K562 (cell line): ENCODE data around the gene TMEM39B. TPM values are rescaled to one million over a fixed set of nuclear protein-coding genes. Genes with fewer than 3 reads are reported as not detected.

ENCODE experiments used
- ATAC-seq: fragments of 200-7000 bp; cut with Tn5 transposase; 3 replicates; pipeline ENCODE4 v1.9.1; 2020; ENCODE audit warnings: moderate library complexity
- BruUV-seq: library from RNA; stranded (reverse); fragments of 400-500 nt; replicated peaks from 2 replicates; lab custom pipeline; 2021; lab: Mats Ljungman, UMichigan
- CTCF ChIA-PET: fragments of 300-600 bp; formaldehyde crosslinking; extraction: SDS; loops from one replicate; lab custom pipeline; 2021; ENCODE audit warnings: low intra/inter-chr PET ratio; lab: Yijun Ruan, JAX
- POLR2A ChIA-PET: fragments of 300-600, 350-650 bp; sonication (Branson Sonifier 250); formaldehyde crosslinking; extraction: SDS; loops from one replicate; lab custom pipeline; 2021; ENCODE audit warnings: antibody characterized with exemption, inconsistent platforms; lab: Yijun Ruan, JAX
- DNase-seq, 4 experiments: peaks; one replicate each; pipeline versions ENCODE4 v3.0.0 to v3.0.0-alpha.2; 2011 to 2018; ENCODE audit warnings: low spot score in 3 of 4, mixed read lengths in 3 of 4; ENCODE audit errors: extremely low read depth in 1 of 4
- FAIRE-seq: peaks from 2 replicates; lab custom pipeline; 2011; peaks lifted over from hg19 to GRCh38; lab: Jason Lieb, UNC
- H2AFZ ChIP-seq: 2 replicates; pipeline ENCODE4 v1.6.0; 2011; ENCODE audit warnings: low read depth, low read length, control low read depth, inconsistent platforms
- H3K27ac ChIP-seq: fragments of 200-600 bp; 3 replicates; pipeline ENCODE4 v1.8.0; 2011; ENCODE audit warnings: low read depth, mild to moderate bottlenecking, control low read depth, inconsistent platforms, low read length, moderate library complexity, mixed read lengths; ENCODE audit errors: extremely low read depth
- H3K27me3 ChIP-seq, 2 experiments: fragments of 300-600 bp in 1 of 2; 2 replicates in 1 of 2; 3 replicates in 1 of 2; pipeline versions ENCODE4 v1.6.0 to v1.8.0; 2011; ENCODE audit warnings: inconsistent platforms in 2 of 2, low read length in 2 of 2, mild to moderate bottlenecking in 1 of 2, mixed read lengths in 1 of 2, moderate library complexity in 1 of 2; ENCODE audit not compliant: control insufficient read depth in 2 of 2, insufficient read depth in 2 of 2
- H3K36me3 ChIP-seq: fragments of 300-600 bp; 3 replicates; pipeline ENCODE4 v1.8.0; 2011; ENCODE audit warnings: mild to moderate bottlenecking, low read length, inconsistent platforms; ENCODE audit not compliant: control insufficient read depth, insufficient read depth
- H3K4me1 ChIP-seq, 2 experiments: fragments of 200-600 bp in 1 of 2; replicated peaks in 1 of 2; 2 replicates in 1 of 2; 3 replicates in 1 of 2; pipeline versions ENCODE4 v1.5.1 to v1.8.0; 2011; ENCODE audit warnings: inconsistent platforms in 2 of 2, low read length in 2 of 2, mild to moderate bottlenecking in 1 of 2, mixed read lengths in 1 of 2, moderate library complexity in 1 of 2; ENCODE audit not compliant: control insufficient read depth in 2 of 2, insufficient read depth in 2 of 2
- H3K4me2 ChIP-seq: 2 replicates; pipeline ENCODE4 v1.6.1; 2011; ENCODE audit warnings: low read length, control low read depth, inconsistent platforms, mixed read lengths; ENCODE audit not compliant: insufficient read depth
- H3K4me3 ChIP-seq: fragments of 200-600 bp; sonication (generic), shearing (Covaris generic); 2 replicates; pipeline ENCODE4 v1.5.1; 2016; ENCODE audit warnings: control low read depth, inconsistent platforms
- H3K79me2 ChIP-seq: fragments of 200-600 bp; 3 replicates; pipeline ENCODE4 v1.8.0; 2011; ENCODE audit warnings: low read length, inconsistent platforms; ENCODE audit not compliant: control insufficient read depth, insufficient read depth
- H3K9ac ChIP-seq, 2 experiments: 2 replicates each; pipeline versions ENCODE4 v1.6.0 to v1.6.1; 2011; ENCODE audit warnings: low read depth in 2 of 2, low read length in 2 of 2, control low read depth in 1 of 2, inconsistent platforms in 1 of 2, mild to moderate bottlenecking in 1 of 2, mixed read lengths in 1 of 2; ENCODE audit not compliant: insufficient read depth in 1 of 2
- H3K9me1 ChIP-seq: one replicate; pipeline ENCODE4 v1.6.0; 2011; ENCODE audit warnings: inconsistent platforms, mild to moderate bottlenecking, low read length, moderate library complexity; ENCODE audit not compliant: control insufficient read depth, insufficient read depth
- H3K9me3 ChIP-seq: replicated peaks from 2 replicates; pipeline ENCODE4 v1.5.1; 2011; ENCODE audit warnings: low read depth, low read length, inconsistent platforms; ENCODE audit not compliant: control insufficient read depth, insufficient read depth
- H4K20me1 ChIP-seq: replicated peaks from 2 replicates; pipeline ENCODE4 v1.6.1; 2011; ENCODE audit warnings: low read length, inconsistent platforms, mixed read lengths; ENCODE audit not compliant: control insufficient read depth, insufficient read depth
- ARID1B ChIP-seq: fragments of 450-650 bp; IDR thresholded peaks from 2 replicates; pipeline ENCODE4 v1.6.1; 2016; ENCODE audit warnings: antibody characterized with exemption, mild to moderate bottlenecking, inconsistent platforms
- DPF2 ChIP-seq: fragments of 450-650 bp; IDR thresholded peaks from 2 replicates; pipeline ENCODE4 v1.6.1; 2016
- EP300 ChIP-seq: IDR thresholded peaks from 2 replicates; pipeline ENCODE4 v1.6.1; 2012; ENCODE audit warnings: low read length, improper control_type of control experiment
- ETS1 ChIP-seq: conservative IDR thresholded peaks from 2 replicates; pipeline ENCODE4 v1.6.1; 2011; ENCODE audit warnings: low read depth, mild to moderate bottlenecking, low read length; ENCODE audit not compliant: control insufficient read depth
- HDGF ChIP-seq: fragments of 450-650 bp; IDR thresholded peaks from 2 replicates; pipeline ENCODE4 v1.6.1; 2016
- JUND ChIP-seq, 2 experiments: IDR thresholded peaks; 2 replicates in 1 of 2; 3 replicates in 1 of 2; pipeline ENCODE4 v1.6.1; 2011; ENCODE audit warnings: borderline replicate concordance in 2 of 2, low read depth in 2 of 2, low read length in 2 of 2, improper control_type of control experiment in 1 of 2, missing biosample characterization in 1 of 2, missing genetic modification characterization in 1 of 2, missing genetic modification reagents in 1 of 2
- MAZ ChIP-seq, 2 experiments: fragments of 450-650 bp in 1 of 2; sonication (generic) in 1 of 2; formaldehyde crosslinking; IDR thresholded peaks in 1 of 2; conservative IDR thresholded peaks in 1 of 2; 2 replicates each; pipeline versions ENCODE4 v1.4.0 to v1.5.0; 2020; ENCODE audit warnings: mild to moderate bottlenecking in 1 of 2, missing genetic modification reagents in 1 of 2
- MTA2 ChIP-seq: fragments of 450-650 bp; IDR thresholded peaks from 2 replicates; pipeline ENCODE4 v1.6.1; 2016; ENCODE audit warnings: low read depth
- RUNX1 ChIP-seq: sonication (generic); IDR thresholded peaks from 2 replicates; pipeline ENCODE4 v1.6.1; 2016; ENCODE audit warnings: antibody characterized with exemption, low read depth
- SPI1 ChIP-seq: IDR thresholded peaks from 2 replicates; pipeline ENCODE4 v1.6.1; 2011; ENCODE audit warnings: low read depth, low read length, control low read depth, borderline replicate concordance
- STAG1 ChIP-seq: sonication (generic); formaldehyde crosslinking; IDR thresholded peaks from 2 replicates; pipeline ENCODE4 v1.5.0; 2020; ENCODE audit warnings: missing genetic modification reagents, borderline replicate concordance
- STAT5B ChIP-seq: fragments of 250-450 bp; sonication (Bioruptor Pico); IDR thresholded peaks from 2 replicates; pipeline ENCODE4 v1.8.0; 2021; ENCODE audit warnings: mild to moderate bottlenecking, inconsistent platforms
- TBP ChIP-seq: optimal IDR thresholded peaks from 2 replicates; pipeline ENCODE3; 2011; ENCODE audit warnings: low read depth, low read length, improper control_type of control experiment
- ZNF384 ChIP-seq: IDR thresholded peaks from 2 replicates; pipeline ENCODE4 v1.6.1; 2012; ENCODE audit warnings: low read depth, low read length, improper control_type of control experiment
- ZNF592 ChIP-seq: fragments of 450-650 bp; IDR thresholded peaks from 2 replicates; pipeline ENCODE4 v1.6.1; 2017; ENCODE audit warnings: antibody characterized with exemption, mild to moderate bottlenecking
- ZNF766 ChIP-seq: fragments of 200-800 bp; sonication (Bioruptor generic); conservative IDR thresholded peaks from 2 replicates; pipeline ENCODE4 v1.6.1; 2016; ENCODE audit warnings: missing genetic modification characterization, missing compliant biosample characterization
- WGBS: fragments of 100-300 bp; shearing (Covaris generic); methylation state at CpG from one replicate; pipeline ENCODE4 v1.1.6; 2016; ENCODE audit warnings: low coverage, mixed read lengths; ENCODE audit not compliant: insufficient coverage; ENCODE audit errors: missing lambda C conversion rate; 5-methylcytosine and 5-hydroxymethylcytosine counted together
- in situ Hi-C: fragments of 300-500 bp; cut with MboI; formaldehyde crosslinking; loops from 4 replicates; pipeline ENCODE4 v1.15.0; 2018; ENCODE audit warnings: inconsistent platforms, mixed read lengths
- intact Hi-C: fragments of 100-400 bp; cut with micrococcal nuclease; formaldehyde crosslinking; loops from 2 replicates; pipeline ENCODE4 v1.14.2; 2022
- polyA plus RNA-seq, 8 experiments: library from polyadenylated mRNA; depleted of rRNA in 4 of 8; stranded (reverse) in 5 of 8; unstranded in 3 of 8; fragments of >200 nt; fragmentation: Nextera tagmentation in 2 of 8; fragmentation: Illumina TruSeq in 1 of 8; extraction: Ambion mirVana in 2 of 8; extraction: Trizol in 1 of 8; gene quantifications; 2 replicates each; pipeline versions ENCODE4 v1.2.1 to v1.2.3, GENCODE V29; 2011 to 2014; ENCODE audit warnings: inconsistent platforms in 1 of 8, missing spikeins in 1 of 8
- total RNA-seq, 7 experiments: library from RNA; depleted of rRNA in 6 of 7; stranded (reverse); fragments of >200 nt in 6 of 7; fragmentation: Illumina TruSeq in 2 of 7; extraction: Trizol in 2 of 7; gene quantifications; 2 replicates each; pipeline versions ENCODE4 v1.2.1 to v1.2.3, GENCODE V29; 2011 to 2021; ENCODE audit warnings: low replicate concordance in 1 of 7

Gene TMEM39B
- total and polyA plus RNA-seq, 9 of the 15 experiments (the other 6 are each of a cell fraction or from before 2014, with no cell fraction given): 0.92 to 28.5 (median 9.7) TPM

GRCh38 chr1:32128964-32129363 is 56.2 kb downstream of the TMEM39B start:
- no TSS peak for BruUV-seq
- POLR2A ChIA-PET: interaction anchor here (1.1 to 12.5 kb wide), 5 partner anchors 10 to 205 kb away, joined by 3 to 209 read pairs (median 3); partner anchors contain the start of genes CCDC28B and KPNA6
- no peak for FAIRE-seq
- peak overlapping the region in 1 of 2 experiments; percentile 18; a peak in 1 of 4 replicates for H3K9ac ChIP-seq
- WGBS: 93% methylated on average over 1 of the region's 1 CpG
- CTCF ChIA-PET: interaction anchor here (0.7 kb wide), 1 partner anchor 47 kb away, joined by 3 read pairs; no protein-coding TSS in a partner anchor
- no peak overlapping the region for H2AFZ ChIP-seq
- peaks cover 40 to 56% of the 10 kb centered on the region in 2 experiments for H3K4me1 ChIP-seq
- peaks cover 91% of the 10 kb centered on the region for H3K79me2 ChIP-seq
- ATAC-seq: peak; percentile 3
- intact Hi-C loops (loop anchor here (5.0 kb wide), 1 partner anchor 53 kb away; no protein-coding TSS in a partner anchor), in situ Hi-C loops (no loop called here)
- no peaks in the 10 kb centered on the region for H3K27me3 ChIP-seq
- peak overlapping the region; percentile 54 for H3K27ac ChIP-seq
- no peak overlapping the region for H3K4me2 ChIP-seq
- H3K9me1 ChIP-seq: no peaks in the 10 kb centered on the region
- peaks cover 23% of the 10 kb centered on the region; the same call in 1 of the 3 replicates for H3K36me3 ChIP-seq
- no peak overlapping the region for H3K4me3 ChIP-seq
- H3K9me3 ChIP-seq: no peaks in the 10 kb centered on the region
- no peaks in the 10 kb centered on the region for H4K20me1 ChIP-seq
- no peak for DNase-seq
- TF ChIP-seq MAZ (CRISPR knock-in tag; conservative IDR thresholded peaks at IDR 0.05 in 1 of 2, IDR thresholded peaks at IDR 0.05 in 1 of 2) (peak in 1 of 2 experiments; percentile 37; a peak in 1 of 4 replicates), ETS1 (no peak), SPI1 (peak; percentile 44; the same call in 1 of the 2 replicates), DPF2 (peak; percentile 69), TBP (no peak), RUNX1 (no peak), MTA2 (peak; percentile 46; the same call in 1 of the 2 replicates), STAT5B (CRISPR knock-in tag) (no peak), HDGF (peak; percentile 73; the same call in 1 of the 2 replicates), ZNF592 (no peak), ZNF766 (CRISPR knock-in tag) (no peak), ZNF384 (peak; percentile 90), EP300 (no peak; the same call in 1 of the 2 replicates), STAG1 (no peak), ARID1B (peak; percentile 69), JUND (IDR thresholded peaks at IDR 0.05; ENCODE audit: borderline replicate concordance, low read depth, low read length) (0 out of 2 replicates have a peak, but pooled peaks have one; percentile 6), JUND (tag; IDR thresholded peaks at IDR 0.05; ENCODE audit: borderline replicate concordance, low read depth, low read length) (no peak)
